ENCODE measurements around the gene CA4.

The CA4 gene

DNA sequence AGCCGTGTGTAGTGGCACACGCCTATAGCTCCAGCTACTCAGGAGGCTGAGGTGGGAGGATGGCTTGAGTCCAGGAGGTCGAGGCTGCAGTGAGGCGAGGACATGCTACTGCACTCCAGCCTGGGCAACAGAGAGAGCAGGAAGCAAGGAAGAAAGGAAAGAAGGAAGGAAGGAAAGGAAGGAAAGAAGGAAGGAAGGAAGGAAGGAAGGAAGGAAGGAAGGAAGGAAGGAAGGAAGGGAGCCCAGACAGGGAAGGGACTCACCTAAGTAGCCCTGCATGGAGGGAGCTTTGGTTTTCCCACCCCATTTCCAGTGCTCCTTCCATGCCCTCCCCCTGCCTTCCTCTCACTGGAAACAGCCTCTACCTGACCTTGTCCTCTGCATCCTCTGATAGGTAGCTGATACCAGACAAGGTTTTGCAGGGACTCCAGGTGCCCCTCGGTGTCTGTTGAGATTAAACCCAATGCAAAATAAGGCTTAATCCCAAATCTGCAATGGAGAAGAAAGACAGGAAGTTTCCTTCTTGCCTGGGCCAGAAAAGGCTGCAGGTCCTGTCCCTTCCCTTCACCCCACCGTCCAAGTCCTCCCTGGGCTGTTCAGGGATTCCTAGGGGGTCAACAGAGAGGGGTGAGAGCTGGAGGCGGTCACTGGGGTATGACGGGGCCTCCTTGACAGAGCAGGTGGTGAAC, 21.5 kb upstream of the CA4 start:
- no peak for FAIRE-seq
- no peak for DNase-seq (ENCODE audit: insufficient read length, low spot score)

DNA sequence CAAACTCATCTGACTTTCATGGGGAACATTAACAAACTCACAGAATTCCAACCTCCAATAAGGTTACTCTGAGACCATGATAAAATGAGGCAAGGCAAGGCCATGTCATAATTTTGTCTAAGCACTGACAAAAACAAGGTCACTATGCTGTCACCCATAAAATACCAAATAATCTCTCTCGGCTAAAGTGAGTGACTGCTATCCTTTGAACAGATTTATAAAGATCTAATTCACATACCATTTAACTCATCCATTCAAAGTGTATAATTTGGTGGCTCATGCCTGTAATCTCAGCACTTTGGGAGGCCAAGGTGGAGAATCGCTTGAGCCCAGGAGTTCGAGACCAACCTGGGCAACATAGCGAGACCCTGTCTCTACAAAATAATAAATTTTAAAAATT, 20.6 kb upstream of the CA4 start:
- FAIRE-seq (no peak), DNase-seq (ENCODE audit: insufficient read length, low spot score) (no peak)

DNA sequence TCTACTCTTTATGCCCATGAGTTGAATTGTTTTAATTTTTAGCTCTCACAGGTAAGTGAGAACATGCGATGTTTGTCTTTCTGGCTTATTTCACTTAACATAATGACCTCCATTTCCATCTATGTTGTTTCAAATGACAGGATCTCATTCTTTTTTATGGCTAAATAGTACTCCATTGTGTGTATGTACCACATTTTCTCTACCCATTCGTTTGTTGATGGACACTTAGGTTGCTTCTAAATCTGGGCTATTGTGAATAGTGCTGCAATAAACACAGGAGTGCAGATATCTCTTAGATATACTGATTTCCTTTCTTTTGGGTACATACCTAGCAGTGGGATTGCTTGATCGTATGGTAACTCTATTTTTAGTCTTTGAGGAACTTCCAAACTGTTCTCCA, 19.3 kb upstream of the CA4 start:
- no peak for FAIRE-seq

DNA sequence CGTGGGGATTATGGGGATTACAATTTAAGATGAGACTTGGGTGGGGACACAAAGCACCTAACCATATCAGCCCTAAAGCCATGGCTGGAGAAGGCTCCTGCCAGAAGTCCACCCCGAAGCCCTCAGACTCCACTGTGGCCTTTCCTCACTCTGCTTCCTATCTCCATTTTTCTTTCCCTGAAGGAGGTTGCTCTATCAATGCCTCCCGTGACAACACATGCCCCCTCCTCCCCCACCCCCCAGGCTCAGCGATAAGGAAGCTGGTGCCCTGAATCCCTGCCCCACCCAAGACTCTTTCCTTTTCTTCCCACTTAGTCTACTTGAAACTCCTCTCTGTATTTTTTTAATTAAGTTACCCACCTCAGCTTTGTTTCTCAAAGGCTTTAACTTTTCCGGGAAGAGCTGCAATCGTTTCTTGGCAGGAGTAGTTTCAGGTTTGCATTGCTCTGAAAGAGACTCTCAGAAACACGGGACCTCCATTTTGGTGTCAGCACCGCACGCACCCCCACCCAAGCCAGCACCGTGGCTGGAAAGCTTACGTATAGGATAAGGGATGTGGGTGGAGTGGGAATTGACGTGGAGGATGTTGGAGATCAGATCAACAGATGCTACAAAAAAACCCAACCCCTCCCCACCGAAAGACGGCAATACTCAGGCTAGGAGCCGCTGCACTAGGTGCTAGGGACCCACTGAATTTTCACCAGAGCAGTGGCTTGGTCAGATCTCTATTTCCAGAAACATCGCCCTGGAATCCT, 15.2 kb upstream of the CA4 start:
- FAIRE-seq = peak; percentile 26
- DNase-seq (ENCODE audit: insufficient read length, low spot score) = no peak

More for the DNA sequence above, 19.3 kb upstream of the CA4 start:
- DNase-seq (ENCODE audit: insufficient read length, low spot score) = no peak

DNA sequence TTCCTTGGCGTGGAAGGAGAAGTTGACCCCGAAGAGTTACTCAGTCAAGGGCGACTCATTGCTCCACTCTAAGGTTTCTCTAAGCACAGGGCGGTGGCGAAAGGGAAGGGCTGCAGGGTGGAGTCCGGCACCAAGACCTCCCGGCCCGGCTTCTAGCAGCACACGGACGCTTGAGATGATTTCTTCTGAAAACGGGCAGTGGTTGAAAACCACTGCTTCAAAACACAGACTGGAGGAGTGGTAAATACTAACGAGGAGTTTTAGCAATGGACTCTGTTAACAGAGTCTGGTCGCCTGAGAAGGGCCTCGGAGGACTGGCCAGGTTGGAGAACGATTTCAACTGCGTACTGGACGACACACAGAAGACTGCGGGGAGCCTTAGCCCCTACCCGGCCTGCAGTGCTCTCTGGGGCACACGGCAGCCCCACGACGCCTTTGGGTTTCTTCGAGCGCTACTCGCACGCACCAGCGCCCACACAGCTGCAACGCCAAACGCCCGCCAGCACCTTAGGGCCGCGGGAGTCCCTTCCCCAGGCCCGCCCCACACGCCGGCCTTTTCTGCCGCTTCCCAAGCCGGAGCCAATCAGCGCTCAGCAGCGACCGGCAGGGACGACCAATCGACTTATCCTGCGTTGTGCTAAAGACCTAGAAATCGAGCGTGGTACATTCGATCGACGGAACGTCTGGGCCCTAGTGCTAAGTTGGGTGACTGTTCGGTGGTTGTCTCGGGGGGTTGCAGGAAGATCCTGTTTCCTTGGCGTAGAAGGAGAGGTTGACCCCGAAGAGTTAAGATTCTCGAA, 14.4 kb upstream of the CA4 start:
- DNase-seq (ENCODE audit: insufficient read length, low spot score) (peak; percentile 98), FAIRE-seq (peak; percentile 87)

DNA sequence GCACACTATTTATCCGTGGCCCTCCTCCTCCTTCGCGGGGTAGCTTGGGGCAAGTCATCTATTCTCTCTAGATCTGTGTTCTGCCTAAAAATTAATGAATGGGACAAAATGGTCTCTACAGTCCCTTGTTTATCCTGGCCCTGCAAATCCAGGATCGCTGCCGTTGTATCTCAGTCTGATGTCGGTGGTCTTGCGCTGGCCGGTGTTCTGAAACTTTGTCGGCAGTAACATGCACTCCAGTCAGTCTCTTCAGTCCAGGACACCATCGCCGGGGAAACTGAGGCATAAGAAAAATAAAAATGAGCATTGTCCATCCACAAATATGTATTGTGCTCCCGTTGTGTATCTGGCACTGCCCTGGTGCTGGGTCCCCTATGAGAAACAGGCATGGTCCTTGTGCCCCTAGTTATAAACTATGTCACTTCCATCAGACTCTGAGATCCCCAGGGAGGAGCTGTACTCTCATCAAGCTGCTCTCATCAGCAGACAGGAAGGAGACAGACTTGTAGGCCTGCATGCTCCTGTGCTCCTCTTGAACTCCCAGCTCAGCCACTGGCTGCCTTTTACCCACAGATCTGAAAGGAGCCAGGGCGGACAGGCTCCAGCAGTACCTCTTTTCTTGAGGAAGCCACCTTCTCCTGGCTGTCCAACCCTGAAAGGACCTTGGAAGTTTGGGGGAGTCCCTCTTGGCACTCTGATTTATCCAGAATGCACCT, 13.7 kb upstream of the CA4 start:
- FAIRE-seq (no peak), DNase-seq (ENCODE audit: insufficient read length, low spot score) (no peak)

DNA sequence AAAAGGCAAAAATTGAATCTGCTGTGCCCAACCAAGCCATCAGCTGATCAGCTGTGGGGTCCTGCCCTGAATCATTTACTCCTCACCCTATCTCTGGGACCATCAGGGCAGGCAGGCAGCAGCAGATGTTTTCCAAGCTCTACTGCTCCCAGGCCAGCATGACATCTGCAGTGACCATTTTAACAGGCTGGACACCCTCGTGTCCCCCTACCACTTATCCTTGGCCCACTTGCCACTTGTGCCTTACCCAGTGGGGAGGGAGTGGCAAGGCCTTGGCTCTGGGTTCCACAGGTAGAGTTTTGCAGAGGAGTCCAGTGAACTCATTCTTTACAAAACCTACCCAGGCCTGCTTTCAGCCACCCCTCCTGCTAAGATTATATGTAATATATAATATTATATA, 12.0 kb upstream of the CA4 start:
- FAIRE-seq (no peak), DNase-seq (ENCODE audit: insufficient read length, low spot score) (no peak)

DNA sequence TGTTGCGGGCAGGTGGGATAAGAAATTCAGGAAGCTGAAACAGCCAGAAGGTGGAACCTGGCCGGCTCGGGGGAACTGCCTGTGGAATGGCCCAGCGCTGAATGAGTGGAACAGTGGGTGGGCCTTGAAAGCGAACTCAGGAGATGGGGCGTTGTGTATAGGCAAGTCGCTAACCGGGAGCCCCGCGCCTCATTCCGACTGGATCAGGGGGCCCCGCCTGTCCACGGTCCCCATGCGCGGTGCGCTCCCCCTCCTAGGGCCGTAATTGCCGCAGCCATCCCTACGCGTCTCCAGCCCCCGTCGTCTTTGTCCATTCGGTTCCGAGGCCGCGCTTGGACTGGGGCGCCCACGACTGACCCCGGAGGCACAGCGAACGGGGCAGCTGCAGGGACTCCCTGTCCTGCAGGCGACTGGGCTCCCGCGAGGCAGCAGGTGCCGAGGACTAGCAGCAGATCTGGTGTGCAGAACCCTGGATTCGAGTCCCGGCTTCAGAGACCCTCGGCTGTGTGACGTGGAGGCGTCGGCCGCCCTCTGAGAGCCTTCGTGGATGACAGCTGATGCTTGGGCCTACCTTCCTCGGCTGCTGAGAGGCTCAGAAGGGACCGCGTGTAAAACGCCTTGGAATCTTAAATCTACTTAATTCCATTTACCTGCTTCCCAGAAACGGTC, 10.9 kb upstream of the CA4 start:
- no peak for DNase-seq (ENCODE audit: insufficient read length, low spot score)
- FAIRE-seq = no peak

DNA sequence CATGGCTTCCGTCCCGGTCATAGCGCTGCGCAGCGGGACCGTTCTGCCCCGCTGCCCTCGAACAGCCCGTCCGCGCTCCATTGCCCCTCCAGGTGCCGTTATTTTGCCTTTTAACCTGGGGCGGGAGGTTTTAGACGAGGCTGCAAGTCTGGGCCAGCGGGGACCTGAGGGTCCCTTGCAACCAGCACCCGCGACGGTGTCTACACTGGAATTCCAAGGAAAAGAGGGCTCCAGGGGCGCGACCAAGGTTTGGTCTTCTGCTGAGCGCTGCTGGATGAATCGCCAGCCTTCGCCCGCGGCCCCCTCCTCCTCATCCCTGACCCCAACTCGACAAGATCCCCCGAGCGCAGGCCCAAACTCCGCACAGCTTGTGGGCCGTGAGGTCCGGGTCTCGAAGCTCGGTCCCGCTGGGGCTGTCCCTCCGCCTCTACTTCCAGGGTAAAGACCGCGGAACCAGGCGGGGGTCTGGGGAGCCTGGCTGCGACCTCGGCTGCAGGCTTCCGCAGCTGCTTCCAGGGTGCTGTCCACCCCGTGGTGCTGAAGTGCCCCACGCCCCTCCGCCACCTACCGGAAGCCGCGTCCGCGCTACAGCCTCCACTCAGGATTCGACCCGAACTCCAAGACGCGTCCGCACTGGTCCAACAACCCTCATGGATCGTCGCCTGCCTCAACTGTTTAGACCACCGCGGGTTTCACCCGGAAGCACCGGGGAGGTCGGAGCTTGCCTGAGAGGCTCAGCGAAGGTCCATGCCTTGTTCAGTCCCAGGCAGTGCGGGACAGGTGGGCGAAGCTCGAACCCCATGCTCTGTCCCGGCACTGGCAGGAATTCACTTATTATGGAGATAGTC, 10.1 kb upstream of the CA4 start:
- DNase-seq (ENCODE audit: insufficient read length, low spot score) = peak; percentile 69

DNA sequence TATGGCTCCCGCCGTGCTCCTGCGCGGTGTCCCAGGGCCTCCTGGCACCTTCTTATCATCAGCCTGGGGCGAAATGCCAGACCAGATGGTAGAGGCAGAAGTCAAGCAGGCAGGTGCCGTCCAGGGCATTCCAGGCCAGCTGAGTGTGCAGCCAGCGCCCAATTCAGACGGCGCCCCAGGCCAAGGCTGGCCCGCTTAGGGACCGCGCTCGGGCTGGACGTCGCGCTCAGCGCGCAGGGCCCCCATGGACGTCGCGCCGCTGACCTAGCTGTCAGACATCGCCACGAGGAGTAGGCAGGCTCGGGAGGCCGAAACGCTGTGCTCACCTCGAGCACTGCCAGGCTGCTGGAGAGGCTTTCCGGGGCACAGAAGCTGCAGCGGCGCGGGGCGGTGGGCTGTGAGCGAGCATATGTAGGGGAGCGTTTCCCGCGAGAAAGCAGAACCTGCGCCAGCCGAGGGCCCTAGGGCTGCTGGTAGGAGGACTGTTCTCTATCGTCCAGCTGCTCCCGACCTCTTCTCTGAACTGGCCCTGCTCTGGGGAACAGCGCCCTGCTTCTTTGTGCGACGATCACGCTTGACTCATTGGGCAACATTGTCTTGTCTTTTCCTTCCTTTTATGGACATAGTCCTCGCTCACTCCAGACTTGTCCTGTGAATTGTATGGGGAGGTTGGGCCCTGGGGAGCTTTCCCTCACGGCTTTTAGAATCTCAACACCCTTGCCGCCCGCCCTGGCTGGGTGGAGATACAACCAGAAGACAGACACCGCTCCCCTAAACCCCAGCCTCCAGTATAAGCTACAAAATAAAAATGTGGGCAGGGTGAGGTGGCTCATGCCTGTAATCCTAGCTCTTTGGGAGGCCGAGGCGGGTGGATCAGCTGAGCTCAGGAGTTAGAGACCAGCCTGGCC, 8.4 kb upstream of the CA4 start:
- FAIRE-seq (peak; percentile 23), DNase-seq (ENCODE audit: insufficient read length, low spot score) (no peak)

More for the DNA sequence above, 10.1 kb upstream of the CA4 start:
- FAIRE-seq = peak; percentile 96

DNA sequence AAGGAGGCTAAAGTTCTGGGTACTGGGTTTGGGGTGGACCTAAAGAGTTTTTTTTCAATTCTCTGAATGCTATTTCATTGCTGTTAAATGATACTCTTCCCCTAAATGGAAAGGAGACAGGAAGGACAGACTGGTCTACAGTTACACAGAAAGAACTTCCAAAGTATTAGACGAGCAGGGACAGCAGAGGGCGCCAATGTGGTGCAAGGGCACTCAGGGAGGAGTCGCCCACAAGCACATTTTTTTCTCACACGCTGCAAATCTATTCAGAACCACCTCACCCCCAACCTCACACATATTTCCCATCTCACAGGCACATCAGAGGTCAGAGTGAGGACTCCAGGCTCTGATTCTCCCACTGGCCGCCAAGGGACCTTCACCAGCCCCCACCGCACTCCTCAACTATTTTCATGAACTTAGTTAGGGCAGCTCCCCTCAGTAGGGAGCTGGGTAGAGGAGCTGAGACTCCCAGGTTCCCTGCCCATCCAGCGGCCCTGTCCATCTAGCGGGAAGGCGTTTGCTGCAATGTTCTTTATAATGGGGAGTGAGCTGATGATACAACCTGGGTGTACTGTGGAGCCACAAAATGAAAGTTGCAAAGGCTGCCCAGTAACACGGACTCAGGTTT, 6.8 kb upstream of the CA4 start:
- FAIRE-seq = peak; percentile 97
- peak; percentile 91 for DNase-seq (ENCODE audit: insufficient read length, low spot score)

DNA sequence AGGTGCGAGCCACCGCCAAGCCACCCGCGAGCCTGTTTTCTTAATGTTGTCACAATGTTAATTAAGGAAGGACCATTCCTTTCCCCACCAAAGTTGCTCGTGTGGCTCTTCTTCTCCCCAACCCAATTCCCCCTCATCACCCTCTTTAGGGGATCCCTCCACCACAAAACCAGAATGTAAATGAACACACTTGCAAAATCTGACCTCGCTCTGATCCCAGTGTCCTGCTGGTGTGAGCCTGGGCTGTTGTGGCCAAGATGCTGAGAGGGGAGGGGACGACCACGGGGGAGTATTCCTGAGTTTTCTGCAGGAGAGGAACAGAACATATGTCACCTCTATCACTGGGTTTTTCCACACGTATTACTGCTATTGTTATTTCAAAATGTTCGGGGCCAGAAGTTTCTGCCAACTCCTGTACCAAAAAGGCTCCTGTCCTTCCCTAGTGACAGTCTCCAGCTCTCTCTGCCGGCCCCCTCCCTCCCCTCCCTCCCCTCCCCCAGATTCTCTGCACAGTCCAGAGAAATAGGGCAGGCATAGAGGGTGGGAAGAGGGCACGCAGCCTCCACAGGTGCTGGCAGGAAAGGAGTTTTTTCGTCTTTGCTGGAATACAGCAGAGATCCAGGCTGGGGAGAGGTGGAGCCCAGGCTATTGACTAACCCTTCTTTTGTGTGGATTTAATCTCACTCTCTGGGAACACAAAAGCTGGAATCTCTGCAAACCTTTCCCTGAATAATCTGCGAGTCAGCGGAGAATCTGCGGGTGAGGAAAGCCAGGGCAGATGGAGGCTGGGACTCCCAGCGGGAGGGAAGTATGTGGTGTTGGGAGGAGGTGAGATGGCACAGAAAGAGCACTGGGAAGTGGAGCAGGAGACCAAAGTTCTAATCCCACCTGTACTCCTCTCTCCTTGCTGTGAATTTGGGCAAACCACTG, 4.5 kb upstream of the CA4 start:
- peak; percentile 77 for FAIRE-seq
- no peak for DNase-seq (ENCODE audit: insufficient read length, low spot score)

DNA sequence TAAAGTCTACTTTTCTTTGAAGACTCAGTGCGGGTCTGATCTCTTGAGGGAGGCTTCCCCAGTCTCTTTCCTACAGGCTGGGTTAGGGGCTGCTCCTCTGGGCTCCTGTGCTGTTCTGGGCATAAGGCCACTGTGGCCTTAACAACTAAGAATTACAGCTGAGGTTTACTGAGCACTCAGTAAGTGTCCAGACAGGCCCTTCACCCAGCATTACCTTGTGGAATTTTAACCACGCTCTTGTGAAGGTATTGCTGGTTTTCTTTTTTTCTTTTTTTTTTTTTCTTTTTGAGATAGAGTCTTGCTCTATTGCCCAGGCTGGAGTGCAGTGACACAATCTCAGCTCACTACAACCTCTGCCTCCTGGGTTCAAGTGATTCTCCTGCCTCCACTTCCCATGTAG, 3.6 kb upstream of the CA4 start:
- FAIRE-seq = no peak
- no peak for DNase-seq (ENCODE audit: insufficient read length, low spot score)

DNA sequence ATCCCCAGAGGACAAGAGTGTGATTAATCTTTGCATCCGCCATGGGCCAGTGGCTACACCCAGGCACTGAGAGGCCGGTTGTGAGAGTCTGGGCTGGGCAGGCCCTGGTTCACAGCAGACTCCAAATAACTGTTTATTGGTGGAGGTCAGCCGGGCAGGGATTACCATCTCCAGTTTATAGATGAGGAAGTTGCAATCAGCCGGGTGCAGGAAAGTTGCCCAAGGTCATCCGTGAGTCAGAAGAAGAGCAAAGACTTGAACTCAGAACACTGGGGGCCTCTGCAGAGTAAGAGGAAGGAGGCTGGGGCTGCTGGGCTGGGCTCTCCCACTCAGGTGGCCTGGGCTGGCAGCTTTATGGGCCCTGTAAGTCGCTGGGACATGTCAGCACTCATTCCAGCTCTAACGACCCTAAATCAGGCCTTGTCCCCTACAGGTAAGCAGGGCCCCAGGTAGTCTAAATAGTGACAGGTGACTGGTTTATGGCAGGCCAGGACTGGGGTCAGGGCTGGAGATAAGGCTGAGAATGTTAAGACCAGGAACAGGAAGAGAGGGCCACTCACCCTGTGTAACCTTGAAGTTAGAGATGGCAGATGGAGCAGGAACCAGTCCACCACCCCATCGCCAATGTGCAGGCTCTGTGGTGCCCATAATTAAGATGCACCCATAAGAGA, 2.1 kb upstream of the CA4 start:
- FAIRE-seq = peak; percentile 52
- no peak for DNase-seq (ENCODE audit: insufficient read length, low spot score)

DNA sequence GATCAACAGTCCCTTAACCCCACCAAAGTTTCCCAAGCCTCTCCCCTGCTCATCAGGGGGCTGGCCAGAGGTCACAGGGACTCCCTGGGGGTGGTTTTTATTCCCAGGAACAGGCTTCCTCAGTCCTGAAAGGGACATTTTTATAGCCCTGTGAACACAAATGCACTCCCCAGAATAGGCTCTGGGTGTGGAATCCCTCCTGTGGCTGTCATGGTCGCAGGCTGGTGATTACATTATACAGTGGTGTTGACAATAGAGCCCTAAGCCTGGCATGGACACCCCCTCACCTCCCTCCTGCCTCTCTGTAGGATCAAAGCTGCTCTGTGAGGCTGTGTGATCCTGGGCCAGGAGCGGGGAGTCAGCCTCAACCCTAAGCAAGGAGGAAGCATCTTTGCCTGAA, 1.4 kb upstream of the CA4 start:
- no peak for DNase-seq (ENCODE audit: insufficient read length, low spot score)
- FAIRE-seq = no peak

DNA sequence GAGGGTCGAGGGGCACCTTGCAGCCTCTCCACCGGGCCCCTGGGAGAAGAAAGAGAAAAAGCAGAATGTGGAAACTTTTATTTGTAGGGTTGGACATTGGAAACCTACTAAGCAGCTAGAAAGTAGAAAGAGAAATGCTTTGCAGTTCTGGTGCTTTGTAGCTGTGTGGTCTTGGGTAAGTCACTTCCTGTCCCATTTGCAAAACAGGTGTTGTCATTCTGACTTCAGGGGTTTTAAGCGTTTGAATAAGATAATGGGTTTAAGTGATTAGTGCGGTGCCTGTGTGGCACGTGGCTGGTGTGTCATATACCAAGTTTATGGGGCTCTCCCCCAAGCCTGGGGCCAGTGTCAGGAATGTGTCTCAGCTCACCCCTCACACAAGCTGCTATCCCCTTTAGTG, 1.6 kb downstream of the CA4 start:
- no peak for DNase-seq (ENCODE audit: insufficient read length, low spot score)
- peak; percentile 76 for FAIRE-seq

Data from HTR-8/SVneo (cell line).